ENCODE measurements around the gene SLC2A13.

SLC2A13 gene

DNA sequence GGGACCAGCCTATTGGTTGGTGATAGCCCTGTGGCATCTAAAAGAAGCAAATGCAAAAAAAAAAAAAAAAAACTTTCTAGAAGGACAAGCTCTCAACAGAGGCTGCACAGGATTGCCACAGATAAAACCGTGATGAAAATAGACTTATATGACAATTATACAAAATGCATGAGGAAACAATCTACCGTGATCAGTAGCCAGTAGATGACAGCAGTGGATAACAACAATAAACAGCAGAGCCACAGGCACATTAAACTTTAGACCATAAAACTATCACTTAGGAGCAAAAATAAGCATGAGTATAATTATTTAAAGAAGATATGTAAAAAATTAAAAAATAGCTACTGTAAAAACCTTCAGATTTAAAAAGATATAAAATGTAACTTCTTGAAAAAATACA lies 302.7 kb downstream of the SLC2A13 start:
- Histone ChIP-seq H3K36me3 (ENCODE audit: control insufficient read depth in 2 of 2, insufficient read depth in 1 of 2, low read length in 2 of 2) (no peaks in the 10 kb centered on the region), H3K4me3 (ENCODE audit: low read depth, low read length) (no peak overlapping the region), H3K4me1 (ENCODE audit: control insufficient read depth, insufficient read depth, low read length) (peaks cover 6% of the 10 kb centered on the region; the same call in 1 of the 2 replicates), H3K27ac (ENCODE audit: extremely low read depth, low read depth, low read length) (no peak overlapping the region), H3K9me3 (ENCODE audit: control insufficient read depth, insufficient read depth, low read depth, low read length) (no peaks in the 10 kb centered on the region)
- TF ChIP-seq HOXC10 (CRISPR knock-in tag; IDR thresholded peaks at IDR 0.05), result no peak
- no peak for TF ChIP-seq ZNF391 (tag by site-specific recombination; IDR thresholded peaks at IDR 0.05; ENCODE audit: borderline replicate concordance, low read depth)
- no peak for TF ChIP-seq SP3 (tag by site-specific recombination; IDR thresholded peaks at IDR 0.05)
- no peak for TF ChIP-seq ZNF133 (tag by site-specific recombination; IDR thresholded peaks at IDR 0.05)
- no peak for TF ChIP-seq ZNF394 (tag by site-specific recombination; IDR thresholded peaks at IDR 0.05; ENCODE audit: borderline replicate concordance)
- TF ChIP-seq SCRT2 (tag by site-specific recombination; IDR thresholded peaks at IDR 0.05), result no peak
- TF ChIP-seq ZNF654 (tag by site-specific recombination; IDR thresholded peaks at IDR 0.05; ENCODE audit: low read depth), result peak; percentile 36
- no peak for TF ChIP-seq ZFHX2 (tag by site-specific recombination; conservative IDR thresholded peaks at IDR 0.05)
- ChIA-PET POLR2A (no interaction called here), CTCF (interaction anchor here (0.6 to 0.8 kb wide), 2 partner anchors 13 to 187 kb away, joined by 3 read pairs; no protein-coding TSS in a partner anchor)

DNA sequence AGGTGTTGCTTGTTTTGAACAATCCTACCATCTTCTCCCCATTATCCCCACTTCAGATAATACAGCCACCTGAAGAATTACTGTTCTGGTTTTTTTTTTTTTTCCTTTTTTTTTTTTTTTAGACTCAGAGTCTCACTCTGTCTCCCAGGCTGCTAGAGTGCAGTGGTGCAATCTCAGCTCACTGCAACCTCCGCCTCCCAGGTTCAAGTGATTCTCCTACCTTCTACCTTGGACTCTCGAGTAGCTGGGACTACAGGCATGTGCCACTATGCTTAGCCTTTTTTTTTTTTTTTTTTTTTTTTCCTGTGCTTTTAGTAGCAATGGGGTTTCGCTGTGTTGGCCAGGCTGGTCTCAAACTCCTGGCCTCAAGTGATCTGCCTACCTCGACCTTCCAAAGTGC lies 306.9 kb downstream of the SLC2A13 start:
- Histone ChIP-seq H3K4me1 (ENCODE audit: control insufficient read depth, insufficient read depth, low read length) (no peaks in the 10 kb centered on the region), H3K27ac (ENCODE audit: extremely low read depth, low read depth, low read length) (no peak overlapping the region), H3K36me3 (ENCODE audit: control insufficient read depth in 2 of 2, insufficient read depth in 1 of 2, low read length in 2 of 2) (no peaks in the 10 kb centered on the region), H3K9me3 (ENCODE audit: control insufficient read depth, insufficient read depth, low read depth, low read length) (no peaks in the 10 kb centered on the region), H3K4me3 (ENCODE audit: low read depth, low read length) (no peak overlapping the region)
- CTCF ChIA-PET, result interaction anchor here (0.6 to 0.7 kb wide), 2 partner anchors 307 to 791 kb away, joined by 3 read pairs; no protein-coding TSS in a partner anchor
- POLR2A ChIA-PET, result no interaction called here
- TF ChIP-seq ZNF548 (tag by site-specific recombination; IDR thresholded peaks at IDR 0.05) (no peak), ZNF529 (tag by site-specific recombination; IDR thresholded peaks at IDR 0.05; ENCODE audit: insufficient replicate concordance) (no peak), ZNF561 (tag by site-specific recombination; IDR thresholded peaks at IDR 0.05; ENCODE audit: borderline replicate concordance) (no peak), ZNF324 (tag by site-specific recombination; IDR thresholded peaks at IDR 0.05) (no peak), ZNF174 (tag by site-specific recombination; IDR thresholded peaks at IDR 0.05) (no peak), ZBTB48 (tag by site-specific recombination; IDR thresholded peaks at IDR 0.05) (no peak)

GRCh38 chr12:39798429-39798828 lies 307.5 kb downstream of the SLC2A13 start:
- Histone ChIP-seq H3K4me1 (ENCODE audit: control insufficient read depth, insufficient read depth, low read length) (no peaks in the 10 kb centered on the region), H3K36me3 (ENCODE audit: control insufficient read depth in 2 of 2, insufficient read depth in 1 of 2, low read length in 2 of 2) (no peaks in the 10 kb centered on the region), H3K27ac (ENCODE audit: extremely low read depth, low read depth, low read length) (no peak overlapping the region), H3K4me3 (ENCODE audit: low read depth, low read length) (no peak overlapping the region), H3K9me3 (ENCODE audit: control insufficient read depth, insufficient read depth, low read depth, low read length) (no peaks in the 10 kb centered on the region)
- TF ChIP-seq ZNF558 (tag by site-specific recombination; IDR thresholded peaks at IDR 0.05), result no peak
- TF ChIP-seq EGR2 (tag by site-specific recombination; IDR thresholded peaks at IDR 0.05; ENCODE audit: low read depth), result no peak
- no peak for TF ChIP-seq ZNF366 (tag by site-specific recombination; conservative IDR thresholded peaks at IDR 0.05)
- no peak for TF ChIP-seq ZNF585B (tag by site-specific recombination; IDR thresholded peaks at IDR 0.05)
- no peak for TF ChIP-seq ZNF169 (tag by site-specific recombination; IDR thresholded peaks at IDR 0.05)
- no peak for TF ChIP-seq SP3 (tag by site-specific recombination; IDR thresholded peaks at IDR 0.05)
- TF ChIP-seq KLF10 (tag by site-specific recombination; IDR thresholded peaks at IDR 0.05), result no peak
- CTCF ChIA-PET, result interaction anchor here (0.6 kb wide), 1 partner anchor 308 kb away, joined by 3 read pairs; no protein-coding TSS in a partner anchor
- POLR2A ChIA-PET, result interaction anchor here (0.8 kb wide), 1 partner anchor 344 kb away, joined by 3 read pairs; no protein-coding TSS in a partner anchor

GRCh38 chr12:39795481-39795880 lies 310.4 kb downstream of the SLC2A13 start:
- TF ChIP-seq, protein P1, sequence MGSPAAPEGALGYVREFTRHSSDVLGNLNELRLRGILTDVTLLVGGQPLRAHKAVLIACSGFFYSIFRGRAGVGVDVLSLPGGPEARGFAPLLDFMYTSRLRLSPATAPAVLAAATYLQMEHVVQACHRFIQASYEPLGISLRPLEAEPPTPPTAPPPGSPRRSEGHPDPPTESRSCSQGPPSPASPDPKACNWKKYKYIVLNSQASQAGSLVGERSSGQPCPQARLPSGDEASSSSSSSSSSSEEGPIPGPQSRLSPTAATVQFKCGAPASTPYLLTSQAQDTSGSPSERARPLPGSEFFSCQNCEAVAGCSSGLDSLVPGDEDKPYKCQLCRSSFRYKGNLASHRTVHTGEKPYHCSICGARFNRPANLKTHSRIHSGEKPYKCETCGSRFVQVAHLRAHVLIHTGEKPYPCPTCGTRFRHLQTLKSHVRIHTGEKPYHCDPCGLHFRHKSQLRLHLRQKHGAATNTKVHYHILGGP (tag by site-specific recombination; IDR thresholded peaks at IDR 0.05), result peak; percentile 69; the same call in 1 of the 2 replicates
- TF ChIP-seq PRDM1 (tag by site-specific recombination; IDR thresholded peaks at IDR 0.05), result no peak
- TF ChIP-seq, protein P2, sequence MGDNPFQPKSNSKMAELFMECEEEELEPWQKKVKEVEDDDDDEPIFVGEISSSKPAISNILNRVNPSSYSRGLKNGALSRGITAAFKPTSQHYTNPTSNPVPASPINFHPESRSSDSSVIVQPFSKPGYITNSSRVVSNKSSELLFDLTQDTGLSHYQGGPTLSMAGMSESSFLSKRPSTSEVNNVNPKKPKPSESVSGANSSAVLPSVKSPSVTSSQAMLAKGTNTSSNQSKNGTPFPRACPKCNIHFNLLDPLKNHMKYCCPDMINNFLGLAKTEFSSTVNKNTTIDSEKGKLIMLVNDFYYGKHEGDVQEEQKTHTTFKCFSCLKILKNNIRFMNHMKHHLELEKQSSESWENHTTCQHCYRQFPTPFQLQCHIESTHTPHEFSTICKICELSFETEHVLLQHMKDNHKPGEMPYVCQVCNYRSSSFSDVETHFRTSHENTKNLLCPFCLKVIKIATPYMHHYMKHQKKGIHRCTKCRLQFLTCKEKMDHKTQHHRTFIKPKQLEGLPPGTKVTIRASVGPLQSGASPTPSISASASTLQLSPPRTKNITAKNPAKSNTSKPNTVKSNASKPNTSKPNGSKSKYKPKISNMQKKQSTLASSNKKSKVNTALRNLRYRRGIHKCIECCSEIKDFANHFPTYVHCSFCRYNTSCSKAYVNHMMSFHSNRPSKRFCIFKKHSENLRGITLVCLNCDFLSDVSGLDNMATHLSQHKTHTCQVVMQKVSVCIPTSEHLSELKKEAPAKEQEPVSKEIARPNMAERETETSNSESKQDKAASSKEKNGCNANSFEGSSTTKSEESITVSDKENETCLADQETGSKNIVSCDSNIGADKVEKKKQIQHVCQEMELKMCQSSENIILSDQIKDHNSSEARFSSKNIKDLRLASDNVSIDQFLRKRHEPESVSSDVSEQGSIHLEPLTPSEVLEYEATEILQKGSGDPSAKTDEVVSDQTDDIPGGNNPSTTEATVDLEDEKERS (tag by site-specific recombination; IDR thresholded peaks at IDR 0.05), result no peak
- Histone ChIP-seq H3K36me3 (ENCODE audit: control insufficient read depth in 2 of 2, insufficient read depth in 1 of 2, low read length in 2 of 2) (no peaks in the 10 kb centered on the region), H3K27ac (ENCODE audit: extremely low read depth, low read depth, low read length) (no peak overlapping the region), H3K4me3 (ENCODE audit: low read depth, low read length) (no peak overlapping the region), H3K4me1 (ENCODE audit: control insufficient read depth, insufficient read depth, low read length) (no peaks in the 10 kb centered on the region), H3K9me3 (ENCODE audit: control insufficient read depth, insufficient read depth, low read depth, low read length) (no peaks in the 10 kb centered on the region)
- ChIA-PET POLR2A (no interaction called here), CTCF (interaction anchor here (0.6 kb wide), 1 partner anchor 31 kb away, joined by 4 read pairs; no protein-coding TSS in a partner anchor)

Data from HEK293 (cell line).